Osteoblast (primary cell): ENCODE data around the gene PSD2. TPM values are rescaled to one million over a fixed set of nuclear protein-coding genes. Genes with fewer than 3 reads are reported as not detected.
A peak's percentile ranks its signal among the peaks of the same experiment; 100 is the strongest.

Source experiments
- DNase-seq: peaks from one replicate; pipeline ENCODE4 v3.0.0; 2011; ENCODE audit warnings: low spot score, mixed read lengths; ENCODE audit not compliant: insufficient read length; ENCODE audit errors: missing footprints
- H2AFZ ChIP-seq: 2 replicates; pipeline ENCODE4 v1.6.0; 2011; ENCODE audit warnings: mild to moderate bottlenecking, low read length
- H3K27ac ChIP-seq: 2 replicates; pipeline ENCODE4 v1.5.1; 2011; ENCODE audit warnings: mild to moderate bottlenecking, low read depth, low read length, moderate library complexity
- H3K27me3 ChIP-seq: 2 replicates; pipeline ENCODE4 v1.6.0; 2012; ENCODE audit warnings: mild to moderate bottlenecking, control low read depth, inconsistent platforms, low read length, moderate library complexity; ENCODE audit not compliant: insufficient read depth
- H3K36me3 ChIP-seq: 2 replicates; pipeline ENCODE4 v1.5.1; 2011; ENCODE audit warnings: mild to moderate bottlenecking, low read length, control low read depth, moderate library complexity; ENCODE audit not compliant: insufficient read depth
- H3K4me1 ChIP-seq: 2 replicates; pipeline ENCODE4 v1.5.1; 2011; ENCODE audit warnings: mild to moderate bottlenecking, low read length, control low read depth, moderate library complexity; ENCODE audit not compliant: insufficient read depth
- H3K4me2 ChIP-seq: 2 replicates; pipeline ENCODE4 v1.6.0; 2011; ENCODE audit warnings: mild to moderate bottlenecking, low read length; ENCODE audit not compliant: insufficient read depth
- H3K4me3 ChIP-seq: fragments of 200-600 bp; sonication (generic); 3 replicates; pipeline ENCODE4 v1.5.1; 2012; ENCODE audit warnings: mild to moderate bottlenecking, low read length, inconsistent platforms; ENCODE audit not compliant: insufficient read depth
- H3K79me2 ChIP-seq: 2 replicates; pipeline ENCODE4 v1.6.0; 2012; ENCODE audit warnings: mild to moderate bottlenecking, low read length, control low read depth, inconsistent platforms; ENCODE audit not compliant: insufficient read depth
- H3K9me3 ChIP-seq: 2 replicates; pipeline ENCODE4 v1.5.1; 2011; ENCODE audit warnings: low read depth, low read length, control low read depth
- H4K20me1 ChIP-seq: 2 replicates; pipeline ENCODE4 v1.6.0; 2012; ENCODE audit warnings: mild to moderate bottlenecking, low read length, control low read depth; ENCODE audit not compliant: insufficient read depth
- CTCF ChIP-seq: IDR thresholded peaks from 2 replicates; pipeline ENCODE4 v1.5.1; 2011; ENCODE audit warnings: mild to moderate bottlenecking, low read depth, low read length, moderate library complexity; ENCODE audit errors: extremely low read depth
- total RNA-seq: library from RNA; depleted of rRNA; stranded (reverse); fragments of >200 nt; gene quantifications from 2 replicates; pipeline ENCODE4 v1.2.3, GENCODE V29; 2012

The PSD2 gene
- total RNA-seq, 1 donor, result 0.36 TPM

GRCh38 chr5:139794067-139794846 lies 1.4 kb upstream of the PSD2 start:
- H3K4me3 ChIP-seq, result no peak overlapping the region
- H3K27ac ChIP-seq, result no peak overlapping the region
- no peaks in the 10 kb centered on the region for H3K79me2 ChIP-seq
- no peak overlapping the region for H3K4me2 ChIP-seq
- H3K27me3 ChIP-seq, result peaks cover 58% of the 10 kb centered on the region
- TF ChIP-seq CTCF, result no peak
- H3K9me3 ChIP-seq, result no peaks in the 10 kb centered on the region
- H4K20me1 ChIP-seq, result no peaks in the 10 kb centered on the region
- H3K36me3 ChIP-seq, result no peaks in the 10 kb centered on the region
- H3K4me1 ChIP-seq, result no peaks in the 10 kb centered on the region
- DNase-seq, result peak; percentile 91
- no peak overlapping the region for H2AFZ ChIP-seq

GRCh38 chr5:139796061-139796806 lies 626 bp downstream of the PSD2 start:
- no peak overlapping the region for H3K4me2 ChIP-seq
- no peak for TF ChIP-seq CTCF
- no peak overlapping the region for H3K4me3 ChIP-seq
- H3K9me3 ChIP-seq, result no peaks in the 10 kb centered on the region
- H2AFZ ChIP-seq, result no peak overlapping the region
- peaks cover 69% of the 10 kb centered on the region for H3K27me3 ChIP-seq
- H3K27ac ChIP-seq, result no peak overlapping the region
- no peaks in the 10 kb centered on the region for H3K4me1 ChIP-seq
- H3K36me3 ChIP-seq, result no peaks in the 10 kb centered on the region
- no peaks in the 10 kb centered on the region for H4K20me1 ChIP-seq
- H3K79me2 ChIP-seq, result no peaks in the 10 kb centered on the region
- peak; percentile 86 for DNase-seq

GRCh38 chr5:139797335-139797734 lies 1.7 kb downstream of the PSD2 start:
- peak; percentile 73 for DNase-seq
- Histone ChIP-seq H2AFZ (no peak overlapping the region), H3K4me1 (no peaks in the 10 kb centered on the region), H3K4me2 (no peak overlapping the region), H3K27me3 (peaks cover 71% of the 10 kb centered on the region), H4K20me1 (no peaks in the 10 kb centered on the region), H3K79me2 (no peaks in the 10 kb centered on the region), H3K4me3 (no peak overlapping the region), H3K27ac (no peak overlapping the region), H3K36me3 (no peaks in the 10 kb centered on the region), H3K9me3 (no peaks in the 10 kb centered on the region)
- TF ChIP-seq CTCF, result no peak

GRCh38 chr5:139797856-139798510 lies 2.4 kb downstream of the PSD2 start:
- peak; percentile 73 for DNase-seq
- Histone ChIP-seq H3K4me1 (no peaks in the 10 kb centered on the region), H3K27me3 (peaks cover 75% of the 10 kb centered on the region), H3K27ac (no peak overlapping the region), H3K4me3 (no peak overlapping the region), H2AFZ (no peak overlapping the region), H3K4me2 (no peak overlapping the region), H4K20me1 (no peaks in the 10 kb centered on the region), H3K9me3 (no peaks in the 10 kb centered on the region), H3K79me2 (no peaks in the 10 kb centered on the region), H3K36me3 (no peaks in the 10 kb centered on the region)
- no peak for TF ChIP-seq CTCF
